CD4-positive, CD25-positive, alpha-beta regulatory T cell (primary cell): ENCODE data around the gene CHRNB2. TPM values are rescaled to one million over a fixed set of nuclear protein-coding genes. Genes with fewer than 3 reads are reported as not detected.
A peak's percentile ranks its signal among the peaks of the same experiment; 100 is the strongest.

Source experiments
- ATAC-seq, 2 donors: fragments of 150-1000 bp; cut with Tn5 transposase; one replicate each; pipeline ENCODE4 v1.10.0; 2021; ENCODE audit warnings: low read depth in 2 of 2, moderate number of reproducible peaks in 2 of 2, moderate library complexity in 1 of 2
- DNase-seq, 3 donors: peaks; one replicate each; pipeline versions ENCODE4 v3.0.0 to v3.0.0-alpha.2; 2012 to 2022; ENCODE audit warnings: mixed read lengths in 1 of 3
- H3K27ac ChIP-seq: one replicate; pipeline ENCODE4 v1.7.0; 2013; ENCODE audit warnings: mild to moderate bottlenecking, low read length; ENCODE audit not compliant: insufficient read depth, poor library complexity, severe bottlenecking
- H3K27me3 ChIP-seq: one replicate; pipeline ENCODE4 v1.7.0; 2013; ENCODE audit warnings: low read length; ENCODE audit not compliant: control insufficient read depth, insufficient read depth
- H3K36me3 ChIP-seq: one replicate; pipeline ENCODE4 v1.7.0; 2013; ENCODE audit warnings: mild to moderate bottlenecking, low read length, moderate library complexity; ENCODE audit not compliant: control insufficient read depth, insufficient read depth
- H3K4me1 ChIP-seq: 2 replicates; pipeline ENCODE4 v1.7.0; 2013; ENCODE audit warnings: mild to moderate bottlenecking, low read length; ENCODE audit not compliant: insufficient read depth, control insufficient read depth, poor library complexity, severe bottlenecking
- H3K4me3 ChIP-seq: one replicate; pipeline ENCODE4 v1.7.0; 2013; ENCODE audit warnings: low read depth, mild to moderate bottlenecking, low read length, moderate library complexity
- H3K9me3 ChIP-seq, 2 experiments: 1 replicate in 1 of 2; 2 replicates in 1 of 2; pipeline ENCODE4 v1.7.0; 2013; ENCODE audit warnings: low read length in 2 of 2, mild to moderate bottlenecking in 1 of 2, moderate library complexity in 1 of 2; ENCODE audit not compliant: control insufficient read depth in 2 of 2
- H3K27ac Mint-ChIP-seq, 3 donors: one replicate each; pipeline ENCODE4 v1.8.0; 2020 to 2022; ENCODE audit warnings: mild to moderate bottlenecking in 3 of 3, mixed read lengths in 3 of 3, moderate library complexity in 2 of 3
- H3K27me3 Mint-ChIP-seq: one replicate; pipeline ENCODE4 v1.8.0; 2022; ENCODE audit warnings: mild to moderate bottlenecking, mixed read lengths
- H3K36me3 Mint-ChIP-seq: one replicate; pipeline ENCODE4 v1.8.0; 2020; ENCODE audit warnings: mixed read lengths
- H3K4me1 Mint-ChIP-seq, 4 donors: one replicate each; pipeline ENCODE4 v1.8.0; 2020 to 2022; ENCODE audit warnings: mixed read lengths in 4 of 4, mild to moderate bottlenecking in 1 of 4
- H3K4me3 Mint-ChIP-seq, 4 donors: one replicate each; pipeline ENCODE4 v1.8.0; 2020 to 2022; ENCODE audit warnings: mild to moderate bottlenecking in 4 of 4, mixed read lengths in 4 of 4, moderate library complexity in 3 of 4
- H3K9me3 Mint-ChIP-seq, 7 donors: one replicate each; pipeline ENCODE4 v1.8.0; 2020 to 2022; ENCODE audit warnings: mixed read lengths in 7 of 7, mild to moderate bottlenecking in 3 of 7, moderate library complexity in 2 of 7
- polyA plus RNA-seq, 4 donors: library from polyadenylated mRNA; unstranded; fragments of 300-500 nt; fragmentation: Illumina TruSeq; gene quantifications; one replicate each; pipeline ENCODE4 v1.2.3, GENCODE V29; 2021
- total RNA-seq: library from RNA; stranded (reverse); gene quantifications from one replicate; pipeline ENCODE4 v1.2.3, GENCODE V29; 2022

Gene CHRNB2
- total and polyA plus RNA-seq, 5 donors from 2014 or later = not detected

DNA sequence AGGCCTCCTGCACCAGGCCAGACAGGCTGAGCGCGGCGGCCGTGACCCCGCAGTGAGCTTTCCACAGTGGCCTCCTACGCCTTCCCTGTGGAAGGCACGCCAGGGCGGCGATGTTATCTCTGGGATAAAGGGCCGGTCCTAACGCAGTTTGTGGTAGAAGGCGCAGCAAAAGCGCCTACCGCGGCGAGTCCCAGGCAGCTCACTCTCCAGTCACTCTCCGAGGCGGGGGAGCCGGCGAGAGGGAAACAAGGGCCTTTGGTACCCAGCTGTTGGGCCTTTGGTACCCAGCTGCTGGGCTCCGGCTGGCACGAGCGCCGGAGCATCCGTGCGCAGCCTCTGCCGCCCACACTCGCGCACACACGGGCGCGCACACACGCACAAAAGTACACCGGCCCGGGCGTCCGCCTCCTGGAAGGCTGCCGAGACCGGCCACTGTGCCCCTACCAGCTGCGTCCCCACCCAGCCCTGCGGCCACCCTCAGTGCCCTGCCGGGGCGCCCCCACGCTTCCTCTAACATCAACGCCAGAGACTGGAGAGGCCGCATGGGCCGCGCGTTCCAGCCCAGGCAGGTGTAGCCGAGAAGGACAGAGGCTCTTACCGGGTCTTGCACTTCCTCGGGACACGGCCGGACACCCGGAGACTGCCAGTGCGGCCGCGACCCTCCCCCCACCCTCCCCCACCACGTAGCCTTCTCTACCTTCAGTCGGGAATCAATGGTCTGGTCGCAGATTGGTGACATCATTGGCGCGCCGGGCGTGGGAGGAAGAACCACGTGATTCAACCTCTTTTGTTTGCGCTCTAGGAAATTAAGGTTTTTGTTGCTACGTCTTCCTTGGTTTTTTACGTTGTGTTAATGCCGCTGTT, 59.9 kb downstream of the CHRNB2 start:
- peaks cover 2 to 6% of the 10 kb centered on the region in 2 experiments for H3K9me3 ChIP-seq
- Mint-ChIP-seq H3K4me3 (peak overlapping the region; percentile 94 to 98 (median 98)), H3K9me3 (peaks cover 0 to 12% (median 4%) of the 10 kb centered on the region in 7 donors), H3K36me3 (peaks cover 16% of the 10 kb centered on the region), H3K27ac (peak overlapping the region; percentile 99 to 100 (median 99)), H3K27me3 (peaks cover 26% of the 10 kb centered on the region), H3K4me1 (peaks cover 18 to 48% (median 27%) of the 10 kb centered on the region in 4 donors)
- peaks cover 3% of the 10 kb centered on the region for H3K27me3 ChIP-seq
- DNase-seq (peak; percentile 80 to 93 (median 89)), ATAC-seq (peak; percentile 61 to 73)
- H3K27ac ChIP-seq = peak overlapping the region; percentile 95
- peaks cover 10% of the 10 kb centered on the region for H3K36me3 ChIP-seq
- H3K4me1 ChIP-seq = peaks cover 20% of the 10 kb centered on the region
- peak overlapping the region; percentile 95 for H3K4me3 ChIP-seq

DNA sequence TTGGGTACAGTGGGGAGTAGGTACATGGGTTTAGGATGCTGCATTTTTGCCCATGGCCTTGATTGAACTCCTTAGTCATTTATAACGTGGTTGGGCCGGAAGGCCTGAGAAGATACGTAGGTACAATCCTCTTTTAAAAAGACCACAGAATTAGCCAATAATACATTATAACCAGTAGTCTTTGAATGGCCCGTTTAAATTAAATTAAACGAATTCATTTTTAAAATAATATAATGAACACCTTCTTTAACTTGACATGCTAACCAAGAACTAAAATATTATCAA, 60.5 kb downstream of the CHRNB2 start:
- Mint-ChIP-seq H3K27ac (peak overlapping the region; percentile 99 to 100 (median 99)), H3K36me3 (peaks cover 11% of the 10 kb centered on the region), H3K9me3 (peaks cover 0 to 12% (median 4%) of the 10 kb centered on the region in 7 donors), H3K27me3 (peaks cover 26% of the 10 kb centered on the region), H3K4me1 (peaks cover 12 to 42% (median 25%) of the 10 kb centered on the region in 4 donors), H3K4me3 (peak overlapping the region; percentile 94 to 98 (median 98))
- Histone ChIP-seq H3K27ac (peak overlapping the region; percentile 95), H3K36me3 (peaks cover 8% of the 10 kb centered on the region), H3K27me3 (peaks cover 3% of the 10 kb centered on the region), H3K4me3 (peak overlapping the region; percentile 95), H3K9me3 (peaks cover 2 to 6% of the 10 kb centered on the region in 2 experiments), H3K4me1 (peaks cover 20% of the 10 kb centered on the region)
- no peak for DNase-seq
- no peak for ATAC-seq

- H3K4me3 Mint-ChIP-seq = peak overlapping the region; percentile 65 to 97 (median 81)
Measured at GRCh38 chr1:154629061-154629674, 61.6 kb downstream of the CHRNB2 start.

More at GRCh38 chr1:154629061-154629674, 61.6 kb downstream of the CHRNB2 start:
- Histone ChIP-seq H3K4me3 (no peak overlapping the region), H3K27me3 (peaks cover 3% of the 10 kb centered on the region), H3K4me1 (peaks cover 20% of the 10 kb centered on the region), H3K9me3 (peaks cover 2 to 6% of the 10 kb centered on the region in 2 experiments), H3K36me3 (peaks cover 4% of the 10 kb centered on the region), H3K27ac (no peak overlapping the region)
- no peak for DNase-seq
- Mint-ChIP-seq H3K27ac (peak overlapping the region; percentile 70 to 99 (median 92)), H3K4me1 (peaks cover 12 to 31% (median 22%) of the 10 kb centered on the region in 4 donors), H3K36me3 (peaks cover 5% of the 10 kb centered on the region), H3K27me3 (peaks cover 33% of the 10 kb centered on the region), H3K9me3 (peaks cover 0 to 12% (median 4%) of the 10 kb centered on the region in 7 donors)
- ATAC-seq = no peak

Other genes with a start within 250 kb of the CHRNB2 start
- 0.81 TPM for gene AQP10, start 246.7 kb upstream of the CHRNB2 start, total RNA-seq
- gene AQP10, start 246.7 kb upstream of the CHRNB2 start, polyA plus RNA-seq = not detected
- gene ATP8B2, start 242.3 kb upstream of the CHRNB2 start, total RNA-seq = 267 TPM
- gene ATP8B2, start 242.3 kb upstream of the CHRNB2 start, polyA plus RNA-seq = 100 to 1,000 TPM in 2 of 4 donors, 10 to 100 TPM in 2; 76.0 to 127 (median 104) TPM
- 135 TPM for gene IL6R, start 162.4 kb upstream of the CHRNB2 start, total RNA-seq
- 10 to 100 TPM; 54.5 to 84.4 (median 62.2) TPM for gene IL6R, start 162.4 kb upstream of the CHRNB2 start, polyA plus RNA-seq
- gene TDRD10, start 65.6 kb upstream of the CHRNB2 start, total RNA-seq = not detected
- gene TDRD10, start 65.6 kb upstream of the CHRNB2 start, polyA plus RNA-seq = not detected
- gene SHE, start 65.4 kb upstream of the CHRNB2 start, total RNA-seq = not detected
- not detected for gene SHE, start 65.4 kb upstream of the CHRNB2 start, polyA plus RNA-seq
- gene UBE2Q1, start 9.1 kb upstream of the CHRNB2 start, total RNA-seq = 91.7 TPM
- gene UBE2Q1, start 9.1 kb upstream of the CHRNB2 start, polyA plus RNA-seq = 10 to 100 TPM in 3 of 4 donors, 1 to 10 TPM in 1; 9.5 to 18.5 (median 12.4) TPM
- gene ADAR, start 40.4 kb downstream of the CHRNB2 start, total RNA-seq = 264 TPM
- 100 to 1,000 TPM in 3 of 4 donors, 10 to 100 TPM in 1; 94.6 to 118 (median 108) TPM for gene ADAR, start 40.4 kb downstream of the CHRNB2 start, polyA plus RNA-seq